A549 (cell line): Measurements from ENCODE around the gene ALG8. TPM values are rescaled to one million over a fixed set of nuclear protein-coding genes. Genes with fewer than 3 reads are reported as not detected.

Experiments used
- ATAC-seq, 2 experiments: fragments of 200-7000 bp in 1 of 2; fragments of >200 bp in 1 of 2; cut with Nextera tagmentation in 1 of 2; cut with Tn5 transposase in 1 of 2; 3 replicates each; pipeline versions ENCODE4 v1.8.0 to v1.9.1; 2018 to 2020; ENCODE audit warnings: mild to moderate bottlenecking in 1 of 2, moderate library complexity in 1 of 2
- CTCF ChIA-PET: fragments of 300-600 bp; sonication (Branson Sonifier 250); formaldehyde crosslinking; extraction: SDS; loops from one replicate; lab custom pipeline; 2021; ENCODE audit warnings: antibody characterized with exemption, inconsistent platforms; lab: Yijun Ruan, JAX
- POLR2A ChIA-PET: fragments of 350-600 bp; formaldehyde crosslinking; extraction: SDS; loops from one replicate; lab custom pipeline; 2021; ENCODE audit warnings: antibody characterized with exemption, inconsistent platforms; lab: Yijun Ruan, JAX
- DNase-seq, 2 experiments: peaks; one replicate each; pipeline versions ENCODE4 v3.0.0 to v3.0.0-alpha.2; 2011 to 2016; ENCODE audit warnings: low read depth in 1 of 2, low spot score in 1 of 2
- FAIRE-seq: peaks from 2 replicates; lab custom pipeline; 2011; peaks lifted over from hg19 to GRCh38; lab: Jason Lieb, UNC
- H3K27ac ChIP-seq, 2 experiments: fragments of >200 bp; sonication (Bioruptor Twin); formaldehyde crosslinking; 3 replicates each; pipeline ENCODE4 v1.5.1; 2016 to 2017
- H3K4me1 ChIP-seq: fragments of >200 bp; sonication (Bioruptor Twin); formaldehyde crosslinking; 3 replicates; pipeline ENCODE4 v1.6.1; 2016
- H3K4me2 ChIP-seq: fragments of >200 bp; sonication (Bioruptor Twin); formaldehyde crosslinking; 3 replicates; pipeline ENCODE4 v1.6.1; 2016
- H3K4me3 ChIP-seq: fragments of >200 bp; sonication (Bioruptor Twin); formaldehyde crosslinking; 3 replicates; pipeline ENCODE4 v1.5.1; 2016
- H3K9me3 ChIP-seq: fragments of >200 bp; sonication (Bioruptor Twin); formaldehyde crosslinking; 3 replicates; pipeline ENCODE4 v1.6.1; 2016
- BHLHE40 ChIP-seq: IDR thresholded peaks from 2 replicates; pipeline ENCODE4 v1.6.1; 2012; ENCODE audit warnings: low read depth, low read length, inconsistent platforms
- CBX8 ChIP-seq: fragments of 200-600 bp; sonication (generic); IDR thresholded peaks from 2 replicates; pipeline ENCODE4 v1.6.1; 2016
- CHD2 ChIP-seq: fragments of 150-350 bp; IDR thresholded peaks from 2 replicates; pipeline ENCODE4 v1.6.1; 2014; ENCODE audit warnings: low read length; ENCODE audit not compliant: partially characterized antibody
- EHF ChIP-seq: fragments of 250-450 bp; sonication (Bioruptor Pico); IDR thresholded peaks from 2 replicates; pipeline ENCODE4 v1.5.0; 2020; ENCODE audit warnings: mild to moderate bottlenecking
- EHMT2 ChIP-seq: fragments of 200-600 bp; sonication (generic); IDR thresholded peaks from 2 replicates; pipeline ENCODE4 v1.6.1; 2016; ENCODE audit warnings: antibody characterized with exemption, low read depth, mild to moderate bottlenecking, moderate library complexity
- EP300 ChIP-seq, 2 experiments: fragments of >200 bp; sonication (Bioruptor Twin); formaldehyde crosslinking; IDR thresholded peaks; 2 replicates in 1 of 2; 3 replicates in 1 of 2; pipeline ENCODE4 v1.6.1; 2016 to 2017
- ESRRA ChIP-seq: fragments of 150-350 bp; IDR thresholded peaks from 2 replicates; pipeline ENCODE4 v1.6.1; 2014; ENCODE audit warnings: mild to moderate bottlenecking, low read length, borderline replicate concordance
- FOSB ChIP-seq: fragments of 250-450 bp; sonication (Bioruptor Pico); IDR thresholded peaks from 2 replicates; pipeline ENCODE4 v1.5.0; 2020; ENCODE audit warnings: mild to moderate bottlenecking, moderate library complexity
- HEYL ChIP-seq: fragments of 250-450 bp; sonication (Bioruptor Pico); IDR thresholded peaks from 2 replicates; pipeline ENCODE4 v1.8.0; 2021; ENCODE audit warnings: mild to moderate bottlenecking, moderate library complexity
- HOXB13 ChIP-seq: fragments of 250-450 bp; sonication (Bioruptor Pico); IDR thresholded peaks from 2 replicates; pipeline ENCODE4 v1.5.0; 2020; ENCODE audit warnings: low read depth, mild to moderate bottlenecking, moderate library complexity
- JUNB ChIP-seq: fragments of >200 bp; sonication (Bioruptor Twin); formaldehyde crosslinking; IDR thresholded peaks from 2 replicates; pipeline ENCODE4 v1.6.1; 2016
- KDM5A ChIP-seq: fragments of 200-600 bp; sonication (generic); IDR thresholded peaks from 2 replicates; pipeline ENCODE4 v1.6.1; 2016; ENCODE audit warnings: antibody characterized with exemption, mild to moderate bottlenecking
- MAFK ChIP-seq: fragments of 450-650 bp; IDR thresholded peaks from 2 replicates; pipeline ENCODE4 v1.6.1; 2014; ENCODE audit not compliant: partially characterized antibody
- MAZ ChIP-seq: fragments of 150-350 bp; IDR thresholded peaks from 2 replicates; pipeline ENCODE4 v1.6.1; 2014; ENCODE audit warnings: antibody characterized with exemption, low read depth, low read length, borderline replicate concordance
- NFE2L2 ChIP-seq: fragments of 150-350 bp; conservative IDR thresholded peaks from 2 replicates; pipeline ENCODE4 v1.6.1; 2014; ENCODE audit warnings: low read length
- NR3C1 ChIP-seq: fragments of >200 bp; sonication (Bioruptor Twin); formaldehyde crosslinking; IDR thresholded peaks from 3 replicates; pipeline ENCODE4 v1.6.1; 2017
- POLR2AphosphoS2 ChIP-seq: conservative IDR thresholded peaks from 2 replicates; pipeline ENCODE4 v1.6.1; 2012; ENCODE audit warnings: low read length, improper control_type of control experiment, inconsistent platforms
- RAD21 ChIP-seq, 2 experiments: fragments of >200 bp in 1 of 2; sonication (Bioruptor Twin) in 1 of 2; formaldehyde crosslinking in 1 of 2; IDR thresholded peaks in 1 of 2; conservative IDR thresholded peaks in 1 of 2; 2 replicates in 1 of 2; 3 replicates in 1 of 2; pipeline ENCODE4 v1.6.1; 2012 to 2018; ENCODE audit warnings: inconsistent platforms in 1 of 2
- RARB ChIP-seq: fragments of 250-450 bp; sonication (Bioruptor Pico); IDR thresholded peaks from 2 replicates; pipeline ENCODE4 v1.8.0; 2021; ENCODE audit warnings: mild to moderate bottlenecking, moderate library complexity
- RFX5 ChIP-seq: fragments of 450-650 bp; IDR thresholded peaks from 2 replicates; pipeline ENCODE4 v1.7.1; 2014; ENCODE audit warnings: antibody characterized with exemption, mild to moderate bottlenecking, moderate library complexity
- SMC3 ChIP-seq: fragments of >200 bp; sonication (Bioruptor Twin); formaldehyde crosslinking; IDR thresholded peaks from 3 replicates; pipeline ENCODE4 v1.6.1; 2018; ENCODE audit warnings: inconsistent platforms
- TFCP2L1 ChIP-seq: fragments of 250-450 bp; sonication (Bioruptor Pico); IDR thresholded peaks from 2 replicates; pipeline ENCODE4 v1.5.0; 2021; ENCODE audit warnings: mild to moderate bottlenecking
- TP53 ChIP-seq: fragments of 250-450 bp; sonication (Bioruptor Pico); IDR thresholded peaks from 2 replicates; pipeline ENCODE4 v1.5.0; 2021; ENCODE audit warnings: mild to moderate bottlenecking, moderate library complexity
- ZC3H11A ChIP-seq: fragments of 450-650 bp; IDR thresholded peaks from 2 replicates; pipeline ENCODE4 v1.6.1; 2014; ENCODE audit warnings: antibody characterized with exemption, mild to moderate bottlenecking
- ZSCAN20 ChIP-seq: fragments of 250-450 bp; sonication (Bioruptor Pico); IDR thresholded peaks from 2 replicates; pipeline ENCODE4 v1.8.0; 2022; ENCODE audit warnings: mild to moderate bottlenecking, moderate library complexity
- WGBS: methylation state at CpG from one replicate; pipeline ENCODE4 v1.1.6; 2017; ENCODE audit errors: missing lambda C conversion rate; 5-methylcytosine and 5-hydroxymethylcytosine counted together
- polyA plus RNA-seq, 4 experiments: library from polyadenylated mRNA; depleted of rRNA in 3 of 4; stranded (reverse); fragments of >200 nt; fragmentation: RNase III in 1 of 4; extraction: RNeasy Plus Mini Kit Qiagen cat#74134 plus additional on column Dnase treatment in 1 of 4; gene quantifications; 2 replicates in 3 of 4; 3 replicates in 1 of 4; pipeline ENCODE4 v1.2.3, GENCODE V29; 2011 to 2017
- TF ChIP-seq, protein P1 (sequence below): IDR thresholded peaks from 2 replicates; pipeline ENCODE4 v1.6.1; 2012; ENCODE audit warnings: low read depth, borderline replicate concordance
- TF ChIP-seq, protein P2 (sequence below): fragments of >200 bp; sonication (Bioruptor Twin); formaldehyde crosslinking; IDR thresholded peaks from 3 replicates; pipeline ENCODE4 v1.5.1; 2016
- TF ChIP-seq, protein P3 (sequence below): fragments of 200-600 bp; sonication (generic); IDR thresholded peaks from 2 replicates; pipeline ENCODE4 v1.6.1; 2016; ENCODE audit warnings: antibody characterized with exemption, mild to moderate bottlenecking, moderate library complexity

The ALG8 gene
- polyA plus RNA-seq, 2 of the 4 experiments (the other 2 are of a cell fraction) = 59.0 to 159 TPM

DNA sequence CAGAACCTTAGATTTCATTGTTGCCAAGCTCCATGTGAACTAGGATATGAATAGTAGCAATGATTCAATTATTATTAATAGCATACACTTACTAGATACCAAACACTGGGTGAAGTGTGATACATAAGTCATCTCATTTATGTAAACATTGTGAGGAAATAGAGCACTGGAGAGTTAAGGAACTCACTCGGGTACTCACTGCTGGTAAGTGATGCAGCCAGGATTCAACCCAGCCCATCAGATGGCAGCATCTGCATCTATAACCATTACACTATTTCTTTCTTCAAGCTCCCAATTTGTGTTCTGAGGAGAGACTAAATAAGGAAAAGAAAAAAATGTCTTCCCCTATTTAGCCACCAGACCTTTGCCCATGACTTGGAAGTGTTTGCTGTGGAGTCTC, 10.2 kb upstream of the ALG8 start:
- Histone ChIP-seq H3K4me2 (no peak overlapping the region), H3K27ac (no peak overlapping the region), H3K9me3 (no peaks in the 10 kb centered on the region), H3K4me1 (0 out of 3 replicates have a peak, but pooled peaks cover 6% of the 10 kb centered on the region), H3K4me3 (no peak overlapping the region)
- CTCF ChIA-PET = interaction anchor here (0.8 to 4.4 kb wide), 6 partner anchors 9 to 415 kb away, joined by 3 to 16 read pairs (median 4); partner anchors contain the start of gene ALG8
- WGBS = 8% methylated on average over 1 of the region's 1 CpG
- ATAC-seq (peak; percentile 81 to 87), FAIRE-seq (no peak), DNase-seq (peak; percentile 18 to 52)
- TF ChIP-seq RAD21 (conservative IDR thresholded peaks at IDR 0.05 in 1 of 2, IDR thresholded peaks at IDR 0.05 in 1 of 2) = peak; percentile 38 to 43
- no peak for TF ChIP-seq MAFK
- TF ChIP-seq JUNB = no peak
- TF ChIP-seq, protein P1, sequence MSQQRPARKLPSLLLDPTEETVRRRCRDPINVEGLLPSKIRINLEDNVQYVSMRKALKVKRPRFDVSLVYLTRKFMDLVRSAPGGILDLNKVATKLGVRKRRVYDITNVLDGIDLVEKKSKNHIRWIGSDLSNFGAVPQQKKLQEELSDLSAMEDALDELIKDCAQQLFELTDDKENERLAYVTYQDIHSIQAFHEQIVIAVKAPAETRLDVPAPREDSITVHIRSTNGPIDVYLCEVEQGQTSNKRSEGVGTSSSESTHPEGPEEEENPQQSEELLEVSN = no peak
- TF ChIP-seq ESRRA = no peak
- TF ChIP-seq EHF (CRISPR knock-in tag) = no peak
- TF ChIP-seq NFE2L2 = no peak
- no peak for TF ChIP-seq TFCP2L1 (CRISPR knock-in tag)
- 0 out of 3 replicates have a peak, but pooled peaks have one; percentile 26 for TF ChIP-seq SMC3
- no peak for TF ChIP-seq EHMT2
- TF ChIP-seq, protein P2, sequence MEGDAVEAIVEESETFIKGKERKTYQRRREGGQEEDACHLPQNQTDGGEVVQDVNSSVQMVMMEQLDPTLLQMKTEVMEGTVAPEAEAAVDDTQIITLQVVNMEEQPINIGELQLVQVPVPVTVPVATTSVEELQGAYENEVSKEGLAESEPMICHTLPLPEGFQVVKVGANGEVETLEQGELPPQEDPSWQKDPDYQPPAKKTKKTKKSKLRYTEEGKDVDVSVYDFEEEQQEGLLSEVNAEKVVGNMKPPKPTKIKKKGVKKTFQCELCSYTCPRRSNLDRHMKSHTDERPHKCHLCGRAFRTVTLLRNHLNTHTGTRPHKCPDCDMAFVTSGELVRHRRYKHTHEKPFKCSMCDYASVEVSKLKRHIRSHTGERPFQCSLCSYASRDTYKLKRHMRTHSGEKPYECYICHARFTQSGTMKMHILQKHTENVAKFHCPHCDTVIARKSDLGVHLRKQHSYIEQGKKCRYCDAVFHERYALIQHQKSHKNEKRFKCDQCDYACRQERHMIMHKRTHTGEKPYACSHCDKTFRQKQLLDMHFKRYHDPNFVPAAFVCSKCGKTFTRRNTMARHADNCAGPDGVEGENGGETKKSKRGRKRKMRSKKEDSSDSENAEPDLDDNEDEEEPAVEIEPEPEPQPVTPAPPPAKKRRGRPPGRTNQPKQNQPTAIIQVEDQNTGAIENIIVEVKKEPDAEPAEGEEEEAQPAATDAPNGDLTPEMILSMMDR = peak; percentile 39
- TF ChIP-seq EP300 (IDR thresholded peaks at IDR 0.05) = no peak
- no peak for TF ChIP-seq BHLHE40
- POLR2A ChIA-PET = interaction anchor here (0.8 kb wide), 1 partner anchor 10 kb away, joined by 3 read pairs; the partner anchor contains the start of gene ALG8

DNA sequence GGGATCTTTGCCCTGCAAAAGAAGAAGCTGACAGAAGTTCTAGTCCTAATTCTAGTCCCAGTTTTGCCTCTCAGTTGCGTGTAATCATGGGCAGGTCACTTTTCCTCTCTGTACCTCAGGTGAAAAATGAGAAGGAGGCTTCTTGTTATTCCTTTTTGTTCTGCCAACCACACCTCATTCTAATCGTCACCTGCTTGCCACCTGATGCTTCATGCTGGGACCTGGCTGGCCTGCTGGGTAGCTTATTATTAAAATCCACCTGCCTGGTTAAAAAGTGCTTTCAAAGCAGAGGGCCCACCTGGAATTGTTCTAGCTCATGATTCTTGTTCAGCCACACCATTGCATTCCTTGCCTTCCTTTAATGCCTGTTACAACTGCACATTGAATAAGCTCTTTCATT, 8.4 kb upstream of the ALG8 start:
- H3K4me2 ChIP-seq = no peak overlapping the region
- TF ChIP-seq, protein P1 = no peak
- TF ChIP-seq MAZ (no peak), POLR2AphosphoS2 (no peak), CBX8 (no peak), EHF (CRISPR knock-in tag) (no peak), HEYL (CRISPR knock-in tag) (no peak), HOXB13 (CRISPR knock-in tag) (no peak), FOSB (CRISPR knock-in tag) (no peak), KDM5A (no peak), NR3C1 (no peak), SMC3 (no peak), ZC3H11A (no peak), ESRRA (no peak), ZSCAN20 (CRISPR knock-in tag) (no peak), CHD2 (no peak), TP53 (CRISPR knock-in tag) (no peak), BHLHE40 (no peak), RFX5 (no peak), RARB (CRISPR knock-in tag) (no peak)
- TF ChIP-seq, protein P3, sequence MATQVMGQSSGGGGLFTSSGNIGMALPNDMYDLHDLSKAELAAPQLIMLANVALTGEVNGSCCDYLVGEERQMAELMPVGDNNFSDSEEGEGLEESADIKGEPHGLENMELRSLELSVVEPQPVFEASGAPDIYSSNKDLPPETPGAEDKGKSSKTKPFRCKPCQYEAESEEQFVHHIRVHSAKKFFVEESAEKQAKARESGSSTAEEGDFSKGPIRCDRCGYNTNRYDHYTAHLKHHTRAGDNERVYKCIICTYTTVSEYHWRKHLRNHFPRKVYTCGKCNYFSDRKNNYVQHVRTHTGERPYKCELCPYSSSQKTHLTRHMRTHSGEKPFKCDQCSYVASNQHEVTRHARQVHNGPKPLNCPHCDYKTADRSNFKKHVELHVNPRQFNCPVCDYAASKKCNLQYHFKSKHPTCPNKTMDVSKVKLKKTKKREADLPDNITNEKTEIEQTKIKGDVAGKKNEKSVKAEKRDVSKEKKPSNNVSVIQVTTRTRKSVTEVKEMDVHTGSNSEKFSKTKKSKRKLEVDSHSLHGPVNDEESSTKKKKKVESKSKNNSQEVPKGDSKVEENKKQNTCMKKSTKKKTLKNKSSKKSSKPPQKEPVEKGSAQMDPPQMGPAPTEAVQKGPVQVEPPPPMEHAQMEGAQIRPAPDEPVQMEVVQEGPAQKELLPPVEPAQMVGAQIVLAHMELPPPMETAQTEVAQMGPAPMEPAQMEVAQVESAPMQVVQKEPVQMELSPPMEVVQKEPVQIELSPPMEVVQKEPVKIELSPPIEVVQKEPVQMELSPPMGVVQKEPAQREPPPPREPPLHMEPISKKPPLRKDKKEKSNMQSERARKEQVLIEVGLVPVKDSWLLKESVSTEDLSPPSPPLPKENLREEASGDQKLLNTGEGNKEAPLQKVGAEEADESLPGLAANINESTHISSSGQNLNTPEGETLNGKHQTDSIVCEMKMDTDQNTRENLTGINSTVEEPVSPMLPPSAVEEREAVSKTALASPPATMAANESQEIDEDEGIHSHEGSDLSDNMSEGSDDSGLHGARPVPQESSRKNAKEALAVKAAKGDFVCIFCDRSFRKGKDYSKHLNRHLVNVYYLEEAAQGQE = no peak
- 84% methylated on average over 2 of the region's 2 CpGs for WGBS
- DNase-seq = no peak
- H3K4me3 ChIP-seq = no peak overlapping the region
- H3K27ac ChIP-seq = no peak overlapping the region
- FAIRE-seq = no peak
- ChIA-PET CTCF (interaction anchor here (0.6 to 4.4 kb wide), 4 partner anchors 11 to 982 kb away, joined by 3 to 16 read pairs (median 4); no protein-coding TSS in a partner anchor), POLR2A (no interaction called here)
- no peaks in the 10 kb centered on the region for H3K9me3 ChIP-seq
- ATAC-seq = no peak
- H3K4me1 ChIP-seq = 0 out of 3 replicates have a peak, but pooled peaks cover 6% of the 10 kb centered on the region
